GM19035 (cell line): ENCODE results near the gene TNFRSF6B.
"Not testable (repeated sequence)": the region's sequence is repeated elsewhere in the genome, so short reads cannot be mapped to it uniquely, and the experiment has no call there.

Experiments used
- ATAC-seq: cut with Tn5 transposase; IDR thresholded peaks from one replicate; pipeline ENCODE4 v1.9.1; 2021; ENCODE audit not compliant: unreplicated experiment

Gene TNFRSF6B, protein sequence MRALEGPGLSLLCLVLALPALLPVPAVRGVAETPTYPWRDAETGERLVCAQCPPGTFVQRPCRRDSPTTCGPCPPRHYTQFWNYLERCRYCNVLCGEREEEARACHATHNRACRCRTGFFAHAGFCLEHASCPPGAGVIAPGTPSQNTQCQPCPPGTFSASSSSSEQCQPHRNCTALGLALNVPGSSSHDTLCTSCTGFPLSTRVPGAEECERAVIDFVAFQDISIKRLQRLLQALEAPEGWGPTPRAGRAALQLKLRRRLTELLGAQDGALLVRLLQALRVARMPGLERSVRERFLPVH

DNA sequence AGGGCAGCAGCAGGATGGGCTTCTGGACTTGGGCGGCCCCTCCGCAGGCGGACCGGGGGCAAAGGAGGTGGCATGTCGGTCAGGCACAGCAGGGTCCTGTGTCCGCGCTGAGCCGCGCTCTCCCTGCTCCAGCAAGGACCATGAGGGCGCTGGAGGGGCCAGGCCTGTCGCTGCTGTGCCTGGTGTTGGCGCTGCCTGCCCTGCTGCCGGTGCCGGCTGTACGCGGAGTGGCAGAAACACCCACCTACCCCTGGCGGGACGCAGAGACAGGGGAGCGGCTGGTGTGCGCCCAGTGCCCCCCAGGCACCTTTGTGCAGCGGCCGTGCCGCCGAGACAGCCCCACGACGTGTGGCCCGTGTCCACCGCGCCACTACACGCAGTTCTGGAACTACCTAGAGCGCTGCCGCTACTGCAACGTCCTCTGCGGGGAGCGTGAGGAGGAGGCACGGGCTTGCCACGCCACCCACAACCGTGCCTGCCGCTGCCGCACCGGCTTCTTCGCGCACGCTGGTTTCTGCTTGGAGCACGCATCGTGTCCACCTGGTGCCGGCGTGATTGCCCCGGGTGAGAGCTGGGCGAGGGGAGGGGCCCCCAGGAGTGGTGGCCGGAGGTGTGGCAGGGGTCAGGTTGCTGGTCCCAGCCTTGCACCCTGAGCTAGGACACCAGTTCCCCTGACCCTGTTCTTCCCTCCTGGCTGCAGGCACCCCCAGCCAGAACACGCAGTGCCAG lies at the start of gene TNFRSF6B:
TSS of gene TNFRSF6B (plus strand) at position 25 of the 729 bp plus-strand sequence. CDS start at position 141, 116 bp downstream.
- no peak for ATAC-seq

DNA sequence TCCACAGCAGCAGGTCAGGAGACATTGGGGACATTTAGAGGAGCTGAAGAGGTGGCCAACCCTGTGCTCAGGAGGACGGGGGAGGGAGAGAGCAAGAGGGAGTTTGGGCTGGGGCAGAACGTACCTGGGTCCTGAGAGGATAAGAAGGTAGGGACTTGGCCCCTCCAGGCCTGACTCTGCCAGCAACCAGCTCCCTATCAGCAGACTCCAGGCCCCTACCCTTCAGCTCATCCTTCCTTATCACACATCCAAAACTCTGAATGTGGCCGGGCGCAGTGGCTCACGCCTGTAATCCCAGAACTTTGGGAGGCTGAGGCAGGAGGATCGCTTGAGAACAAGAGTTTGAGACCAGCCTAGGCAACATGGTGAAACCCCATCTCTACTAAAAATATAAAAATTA lies 48.3 kb upstream of the TNFRSF6B start:
- no peak for ATAC-seq

GRCh38 chr20:63648895-63649589 lies 47.4 kb upstream of the TNFRSF6B start:
- ATAC-seq: no peak

GRCh38 chr20:63650486-63650885 lies 46.0 kb upstream of the TNFRSF6B start:
- not testable (repeated sequence) for ATAC-seq

DNA sequence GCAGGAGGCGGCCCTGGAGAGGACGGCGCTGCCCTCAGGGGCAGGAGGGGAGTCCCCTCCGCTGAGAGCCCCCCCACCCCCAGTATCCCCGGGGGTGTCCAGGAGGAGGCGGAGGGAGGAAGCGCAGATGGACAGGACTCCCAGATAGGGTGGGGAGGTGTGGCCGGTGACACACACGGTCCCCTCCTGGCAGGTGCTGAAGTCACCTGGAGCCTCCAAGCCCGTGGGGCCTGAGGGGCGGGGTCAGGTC lies 44.6 kb upstream of the TNFRSF6B start:
- ATAC-seq: no peak

GRCh38 chr20:63652192-63652980 lies 44.1 kb upstream of the TNFRSF6B start:
- no peak for ATAC-seq

DNA sequence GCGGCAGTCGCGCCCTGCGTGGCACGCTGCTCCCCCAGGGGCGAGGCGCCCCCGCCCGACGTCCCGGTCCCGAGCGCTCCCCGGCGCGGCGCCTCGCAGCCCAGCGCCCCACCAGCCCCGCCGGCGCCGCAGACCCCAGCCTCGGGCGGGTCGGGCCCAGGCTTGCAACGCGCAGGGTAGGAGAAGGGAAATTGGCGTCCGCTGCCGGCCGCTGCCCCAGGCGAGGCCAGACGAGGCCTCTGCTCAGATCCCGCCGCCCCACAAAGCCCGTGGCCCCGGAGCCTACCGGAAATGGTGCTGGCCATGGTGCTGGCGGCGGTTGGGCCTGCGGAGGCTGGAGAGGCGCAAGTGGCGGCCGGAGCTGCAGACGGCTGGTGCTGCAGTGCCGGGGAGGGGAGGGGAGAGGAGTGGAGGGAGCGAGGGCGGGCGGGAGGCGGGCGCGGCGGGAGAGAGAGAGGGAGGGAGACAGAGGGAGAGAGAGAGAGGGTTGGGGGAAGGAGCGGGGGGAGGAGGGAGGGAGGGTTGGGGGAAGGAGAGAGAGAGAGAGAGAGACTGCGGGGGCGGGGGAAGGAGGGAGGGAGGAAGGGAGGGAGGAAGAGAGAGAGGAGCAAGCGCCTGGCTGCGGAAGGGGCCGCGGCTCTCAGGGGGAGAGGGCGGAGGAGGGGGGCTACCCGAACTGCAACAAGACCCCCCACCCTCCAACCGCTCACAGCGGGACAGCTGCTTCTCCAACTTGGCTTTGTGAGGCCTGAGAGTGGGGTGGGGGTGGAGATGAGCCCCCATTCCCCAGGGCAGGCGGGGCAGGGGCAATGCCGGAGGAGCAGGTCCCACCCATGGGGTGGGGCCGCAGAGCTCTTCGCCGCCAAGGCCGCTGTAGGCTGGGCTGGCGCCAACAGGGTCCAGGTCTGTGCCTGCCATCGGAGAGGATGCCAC lies 43.1 kb upstream of the TNFRSF6B start, which contains the start of gene STMN3:
TSS of gene STMN3 (minus strand) at position 384 of the 933 bp plus-strand sequence. CDS start at position 305, 79 bp downstream.
- ATAC-seq: no peak

DNA sequence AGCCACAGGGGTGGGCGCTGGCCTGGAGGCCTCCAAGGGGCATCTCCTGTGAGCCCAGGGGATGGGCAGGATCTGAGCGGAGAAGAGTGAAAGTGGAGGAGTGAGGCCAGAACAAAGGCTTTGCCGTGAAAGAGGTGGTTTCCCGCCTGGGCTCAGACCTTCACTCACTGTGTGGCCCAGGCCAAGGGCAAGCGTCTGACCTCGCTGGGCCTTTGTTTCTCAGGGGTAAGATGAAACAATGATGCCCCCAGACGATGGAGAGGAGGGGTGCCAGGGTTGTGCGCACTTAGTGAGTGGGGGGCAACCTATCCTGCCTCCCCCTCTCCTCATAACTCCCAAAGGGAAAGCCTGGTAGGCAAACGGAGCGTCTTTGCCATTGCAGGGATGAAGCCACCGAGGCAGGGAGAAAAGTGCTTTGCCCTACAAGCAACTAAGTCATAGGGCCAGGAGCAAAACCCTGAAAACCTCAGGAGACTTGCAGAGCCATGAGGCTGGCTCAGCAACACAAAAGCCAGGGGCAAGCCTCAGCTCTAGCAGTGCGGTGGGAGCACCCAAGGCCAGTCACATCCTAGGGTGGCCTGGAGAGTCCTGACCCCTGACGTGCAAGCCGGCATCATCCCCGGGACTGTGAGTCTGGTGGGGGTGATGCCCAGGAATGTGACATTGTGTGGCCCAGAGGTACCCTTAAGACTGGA lies 42.3 kb upstream of the TNFRSF6B start:
- no peak for ATAC-seq

DNA sequence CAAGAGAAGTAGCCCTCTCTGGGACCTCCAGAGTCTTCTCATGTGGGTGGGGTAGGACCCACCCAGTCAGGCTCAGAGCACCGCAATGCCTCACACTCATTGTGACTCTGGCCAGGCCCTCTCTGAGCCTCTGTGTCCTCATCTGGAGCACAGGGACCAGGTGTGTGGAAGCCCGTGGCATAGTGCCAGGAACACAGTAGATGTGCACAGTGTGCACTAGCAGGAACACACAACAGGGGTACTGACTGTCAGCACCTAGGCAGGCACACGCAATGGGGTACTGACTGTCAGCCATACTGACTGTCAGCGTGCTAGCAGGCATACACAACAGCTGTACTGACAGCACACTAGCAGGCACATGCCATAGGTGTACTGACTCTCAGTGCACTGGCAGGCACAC lies 41.2 kb upstream of the TNFRSF6B start:
- no peak for ATAC-seq

- no peak for ATAC-seq
Measured at GRCh38 chr20:63656451-63656850, 40.0 kb upstream of the TNFRSF6B start.

GRCh38 chr20:63657260-63657936 lies 39.1 kb upstream of the TNFRSF6B start:
- no peak for ATAC-seq

DNA sequence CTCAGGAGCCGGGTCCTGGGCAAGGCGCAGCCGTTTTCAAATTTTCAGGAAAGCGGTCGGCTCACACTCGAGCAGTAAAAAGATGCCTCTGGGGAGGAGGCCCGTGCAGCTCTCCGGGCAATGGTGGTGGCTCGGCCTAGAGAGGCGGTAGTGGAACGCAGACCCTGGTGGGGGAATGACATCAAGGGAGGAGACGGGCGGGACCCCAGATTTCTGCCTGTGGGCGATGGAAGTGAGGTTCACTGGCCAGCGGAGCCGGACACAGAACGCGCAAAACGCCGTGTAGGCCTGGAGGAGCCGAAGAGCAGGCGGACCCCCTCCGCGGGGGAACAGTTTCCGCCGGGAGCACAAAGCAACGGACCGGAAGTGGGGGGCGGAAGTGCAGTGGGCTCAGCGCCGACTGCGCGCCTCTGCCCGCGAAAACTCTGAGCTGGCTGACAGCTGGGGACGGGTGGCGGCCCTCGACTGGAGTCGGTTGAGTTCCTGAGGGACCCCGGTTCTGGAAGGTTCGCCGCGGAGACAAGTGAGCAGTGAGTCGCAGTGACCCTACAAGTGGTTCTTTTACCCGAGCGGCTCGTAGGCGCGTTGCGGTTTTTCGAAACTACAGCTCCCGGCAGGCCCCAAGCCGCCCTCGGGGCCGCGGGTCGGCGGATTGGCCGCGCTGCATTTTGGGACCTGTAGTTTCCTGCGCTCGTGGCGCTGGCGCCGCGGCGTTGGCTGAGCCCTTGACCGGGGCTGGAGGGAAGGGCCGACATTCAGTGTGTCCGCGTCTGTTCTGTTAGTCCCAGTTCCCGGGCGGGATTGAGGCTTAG lies 38.3 kb upstream of the TNFRSF6B start, which contains the start of gene RTEL1:
TSS of gene RTEL1 (plus strand) at position 376 of the 812 bp plus-strand sequence. CDS start 1,091 bp downstream, outside the sequence.
- ATAC-seq: peak; percentile 88

- peak; percentile 16 for ATAC-seq
Measured at GRCh38 chr20:63658749-63659187, 37.7 kb upstream of the TNFRSF6B start.

DNA sequence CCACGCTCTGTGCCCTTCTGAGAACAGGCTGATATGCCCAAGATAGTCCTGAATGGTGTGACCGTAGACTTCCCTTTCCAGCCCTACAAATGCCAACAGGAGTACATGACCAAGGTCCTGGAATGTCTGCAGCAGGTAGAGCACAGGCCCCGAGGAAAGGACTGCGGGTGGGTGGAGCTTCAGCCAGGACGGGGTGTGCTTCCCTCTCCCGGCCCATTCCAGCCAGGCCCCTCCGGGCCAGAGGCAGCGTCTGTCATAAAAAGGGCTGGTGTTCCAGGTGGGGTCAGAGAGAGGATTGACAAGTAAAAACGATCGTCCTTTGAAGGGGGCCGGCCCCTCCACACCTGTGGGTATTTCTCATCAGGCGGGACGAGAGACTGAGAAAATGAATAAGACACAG lies 37.1 kb upstream of the TNFRSF6B start:
- no peak for ATAC-seq

DNA sequence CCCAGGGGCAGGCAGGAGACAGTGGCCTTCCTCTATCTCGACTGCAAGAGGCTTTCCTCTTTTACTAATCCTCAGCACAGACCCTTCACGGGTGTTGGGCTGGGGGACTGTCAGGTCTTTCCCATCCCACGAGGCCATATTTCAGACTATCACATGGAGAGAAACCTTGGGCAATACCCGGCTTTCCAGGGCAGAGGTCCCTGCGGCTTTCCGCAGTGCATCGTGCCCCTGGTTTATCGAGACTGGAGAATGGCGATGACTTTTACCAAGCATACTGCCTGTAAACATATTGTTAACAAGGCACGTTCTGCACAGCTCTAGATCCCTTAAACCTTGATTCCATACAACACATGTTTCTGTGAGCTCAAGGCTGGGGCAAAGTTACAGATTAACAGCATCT lies 36.3 kb upstream of the TNFRSF6B start:
- not testable (repeated sequence) for ATAC-seq

GRCh38 chr20:63660622-63661021 lies 35.8 kb upstream of the TNFRSF6B start:
- ATAC-seq: no peak

- ATAC-seq: no peak
Measured at GRCh38 chr20:63661108-63661507, 35.3 kb upstream of the TNFRSF6B start.
